GM12891 (cell line): ENCODE results near the gene CYB5A.

Experiments used
- PAX5 ChIP-seq: IDR thresholded peaks from 2 replicates; pipeline ENCODE4 v1.6.1; 2011; ENCODE audit warnings: low read length, moderate library complexity, mild to moderate bottlenecking; ENCODE audit not compliant: insufficient read depth, severe bottlenecking
- POLR2A ChIP-seq: IDR thresholded peaks from 2 replicates; pipeline ENCODE4 v1.6.1; 2011; ENCODE audit warnings: low read depth, low read length, control low read depth
- POLR2AphosphoS5 ChIP-seq: IDR thresholded peaks from 2 replicates; pipeline ENCODE4 v1.6.1; 2011; ENCODE audit warnings: low read depth, low read length, control low read depth
- POU2F2 ChIP-seq: IDR thresholded peaks from 2 replicates; pipeline ENCODE4 v1.6.1; 2011; ENCODE audit warnings: low read depth, mild to moderate bottlenecking, control low read depth, low read length, moderate library complexity
- SPI1 ChIP-seq: IDR thresholded peaks from 2 replicates; pipeline ENCODE4 v1.6.1; 2011; ENCODE audit warnings: low read depth, low read length, control low read depth
- TAF1 ChIP-seq: IDR thresholded peaks from 2 replicates; pipeline ENCODE4 v1.6.1; 2011; ENCODE audit warnings: low read depth, low read length, control low read depth

GRCh38 chr18:74213429-74213828 is 78.3 kb downstream of the CYB5A start:
- no peak for TF ChIP-seq POLR2A
- no peak for TF ChIP-seq POLR2AphosphoS5
- TF ChIP-seq SPI1, result no peak
- no peak for TF ChIP-seq TAF1
- no peak for TF ChIP-seq PAX5
- no peak for TF ChIP-seq POU2F2
